Erythroblast (primary cell): ENCODE measurements around the gene HSF5.

ENCODE experiments used
- GATA1 ChIP-seq: IDR thresholded peaks from 2 replicates; pipeline ENCODE4 v1.6.1; 2011; ENCODE audit warnings: low read depth, mild to moderate bottlenecking, control low read depth, low read length, moderate library complexity
- POLR2A ChIP-seq: IDR thresholded peaks from 2 replicates; pipeline ENCODE4 v1.6.1; 2011; ENCODE audit warnings: mild to moderate bottlenecking, low read length

- TF ChIP-seq POLR2A (no peak), GATA1 (no peak)
These were observed 19.3 kb downstream of the HSF5 start for GRCh38 chr17:58468944-58469343.
